Fibroblast of skin of scalp (primary cell): ENCODE data around the gene COPZ1.

ENCODE experiments used
- DNase-seq: peaks from one replicate; pipeline ENCODE4 v3.0.0-alpha.2; 2013

COPZ1 gene

DNA sequence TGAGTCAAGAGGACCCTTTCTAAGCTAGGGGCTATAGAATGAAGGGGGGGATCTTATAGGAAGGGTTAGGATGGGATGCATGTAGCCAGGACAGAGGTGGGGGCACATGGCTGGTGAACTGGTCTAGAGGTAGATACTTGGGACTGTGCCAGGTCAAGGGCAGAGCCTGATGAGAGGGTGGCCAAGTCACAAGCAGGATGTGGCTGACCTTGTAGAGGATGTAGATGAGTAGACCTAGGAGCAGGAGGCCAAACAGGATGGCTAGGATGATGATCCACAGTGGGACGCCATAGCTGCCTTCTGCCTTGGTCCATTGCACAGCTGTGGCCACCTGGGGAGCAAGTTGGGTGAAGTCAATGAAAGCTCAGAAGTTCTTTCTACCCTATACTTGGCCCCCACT is 72.2 kb downstream of the COPZ1 start:
- DNase-seq = no peak

DNA sequence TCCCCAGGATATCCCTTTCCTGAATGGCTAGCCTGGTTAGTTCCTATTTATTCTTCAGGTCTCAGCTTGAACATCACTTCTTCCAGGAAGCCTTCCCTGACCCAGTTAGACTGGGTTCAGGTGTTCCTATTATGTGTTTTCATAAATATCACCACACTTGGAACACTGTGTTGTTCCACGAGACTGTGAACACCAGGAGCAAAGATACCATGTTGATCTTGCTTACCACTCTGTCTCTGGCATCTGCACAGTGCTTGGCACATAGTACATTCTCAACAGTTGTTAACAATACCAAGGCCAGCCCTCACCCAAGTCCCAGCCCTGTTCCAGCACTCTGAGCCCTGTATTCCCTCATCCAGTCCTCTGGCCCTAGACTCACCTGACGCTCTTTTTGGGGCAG is 73.3 kb downstream of the COPZ1 start:
- no peak for DNase-seq

DNA sequence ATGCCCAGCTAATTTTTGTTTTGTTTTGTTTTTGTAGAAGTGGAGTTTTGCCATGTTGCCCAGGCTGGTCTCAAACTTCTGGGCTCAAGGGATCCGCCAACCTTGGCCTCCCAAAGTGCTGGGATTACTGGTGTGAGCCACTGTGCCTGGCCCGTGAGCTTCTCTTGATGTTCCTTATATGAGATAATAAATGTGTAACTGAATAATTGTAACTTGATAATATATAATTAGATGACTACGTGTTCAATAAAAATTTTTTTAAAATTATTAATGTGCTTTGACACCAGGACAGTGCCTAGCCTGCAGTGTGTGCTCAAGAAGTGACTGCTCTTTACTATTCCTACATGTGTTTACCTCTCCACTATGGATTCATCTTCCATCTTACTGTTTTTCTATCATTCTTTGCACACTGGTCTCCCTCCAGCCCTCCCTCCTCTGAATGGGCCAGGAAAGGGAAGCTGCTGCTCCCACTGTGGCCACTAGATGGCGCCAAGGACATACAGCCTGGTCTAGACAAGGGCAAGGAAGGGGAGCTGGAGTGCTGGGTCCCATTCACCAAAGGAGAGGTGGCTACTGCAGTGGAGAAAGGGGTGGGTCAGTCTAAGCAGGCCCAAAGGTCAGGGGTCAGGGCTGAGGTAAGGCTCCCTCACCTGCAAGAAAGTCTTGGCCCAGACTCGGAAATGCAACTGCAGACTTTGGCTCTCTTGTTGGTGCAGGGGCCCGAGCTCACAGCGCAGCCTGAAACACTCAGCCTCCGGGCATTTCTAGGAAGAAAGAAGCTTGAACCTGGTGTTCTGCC is 74.3 kb downstream of the COPZ1 start:
- DNase-seq = peak; percentile 85

DNA sequence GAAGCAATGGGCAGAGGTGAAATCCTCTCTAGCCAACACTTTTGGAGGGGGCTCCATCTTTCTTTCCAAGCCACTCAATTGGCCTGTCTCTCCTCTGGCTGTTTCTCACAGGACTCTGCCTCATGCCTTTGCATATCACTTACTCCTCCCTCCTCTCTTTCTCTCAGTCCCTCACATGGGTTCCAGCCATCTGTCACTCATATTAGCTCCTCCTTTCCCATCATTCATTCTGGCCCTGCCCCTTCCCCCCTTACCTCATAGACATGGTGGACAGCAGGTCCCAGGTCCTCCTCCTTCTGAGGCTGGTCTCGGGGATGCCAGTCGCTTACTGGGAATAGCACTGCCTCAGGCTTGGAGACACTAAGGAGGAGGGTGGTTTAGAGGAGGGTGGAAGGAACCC is 76.2 kb downstream of the COPZ1 start:
- no peak for DNase-seq
